HFFc6 (cell line): ENCODE data around the gene RASSF4. TPM values are rescaled to one million over a fixed set of nuclear protein-coding genes. Genes with fewer than 3 reads are reported as not detected.

Experiments
- DNase-seq: peaks from one replicate; pipeline ENCODE4 v3.0.0-alpha.2; 2018
- H3K27ac Mint-ChIP-seq: 2 replicates; pipeline ENCODE4 v1.8.0; 2020; ENCODE audit warnings: mild to moderate bottlenecking, mixed read lengths
- H3K27me3 Mint-ChIP-seq: 2 replicates; pipeline ENCODE4 v1.8.0; 2021; ENCODE audit warnings: mild to moderate bottlenecking, moderate library complexity, mixed read lengths; ENCODE audit not compliant: insufficient read depth
- H3K36me3 Mint-ChIP-seq: 2 replicates; pipeline ENCODE4 v1.8.0; 2021; ENCODE audit warnings: low read depth, mixed read lengths
- H3K4me1 Mint-ChIP-seq: 2 replicates; pipeline ENCODE4 v1.8.0; 2020; ENCODE audit warnings: low read depth, mixed read lengths
- H3K4me3 Mint-ChIP-seq: 2 replicates; pipeline ENCODE4 v1.8.0; 2020; ENCODE audit warnings: mild to moderate bottlenecking, moderate library complexity, mixed read lengths
- H3K9me3 Mint-ChIP-seq: 2 replicates; pipeline ENCODE4 v1.8.0; 2020; ENCODE audit warnings: mild to moderate bottlenecking, mixed read lengths
- CTCF ChIP-seq: fragments of 200-600 bp; sonication (generic); IDR thresholded peaks from 2 replicates; pipeline ENCODE4 v1.5.0; 2021; ENCODE audit warnings: antibody characterized with exemption, mild to moderate bottlenecking
- total RNA-seq, 6 experiments: library from RNA; stranded (reverse); fragmentation: NEBNext Ultra II Directional; extraction: Animal tissue kit (Norgen Biotek cat#: 25700); gene quantifications; 2 replicates in 1 of 6; 3 replicates in 5 of 6; pipeline ENCODE4 v1.2.3, GENCODE V29; 2021

The RASSF4 gene
- total RNA-seq, 6 experiments from 2014 or later: 1.1 to 3.8 (median 2.9) TPM

- no peaks in the 10 kb centered on the region; the same call in 1 of the 2 replicates for H3K9me3 Mint-ChIP-seq
- peaks cover 22% of the 10 kb centered on the region for H3K4me1 Mint-ChIP-seq
- H3K4me3 Mint-ChIP-seq: no peak overlapping the region
- no peak for TF ChIP-seq CTCF
- DNase-seq: no peak
- no peak overlapping the region for H3K27ac Mint-ChIP-seq
- H3K36me3 Mint-ChIP-seq: peaks cover 5% of the 10 kb centered on the region; the same call in 1 of the 2 replicates
- H3K27me3 Mint-ChIP-seq: peaks cover 2% of the 10 kb centered on the region; the same call in 1 of the 2 replicates
Observed at GRCh38 chr10:44949915-44950314, 9.7 kb upstream of the RASSF4 start.

DNA sequence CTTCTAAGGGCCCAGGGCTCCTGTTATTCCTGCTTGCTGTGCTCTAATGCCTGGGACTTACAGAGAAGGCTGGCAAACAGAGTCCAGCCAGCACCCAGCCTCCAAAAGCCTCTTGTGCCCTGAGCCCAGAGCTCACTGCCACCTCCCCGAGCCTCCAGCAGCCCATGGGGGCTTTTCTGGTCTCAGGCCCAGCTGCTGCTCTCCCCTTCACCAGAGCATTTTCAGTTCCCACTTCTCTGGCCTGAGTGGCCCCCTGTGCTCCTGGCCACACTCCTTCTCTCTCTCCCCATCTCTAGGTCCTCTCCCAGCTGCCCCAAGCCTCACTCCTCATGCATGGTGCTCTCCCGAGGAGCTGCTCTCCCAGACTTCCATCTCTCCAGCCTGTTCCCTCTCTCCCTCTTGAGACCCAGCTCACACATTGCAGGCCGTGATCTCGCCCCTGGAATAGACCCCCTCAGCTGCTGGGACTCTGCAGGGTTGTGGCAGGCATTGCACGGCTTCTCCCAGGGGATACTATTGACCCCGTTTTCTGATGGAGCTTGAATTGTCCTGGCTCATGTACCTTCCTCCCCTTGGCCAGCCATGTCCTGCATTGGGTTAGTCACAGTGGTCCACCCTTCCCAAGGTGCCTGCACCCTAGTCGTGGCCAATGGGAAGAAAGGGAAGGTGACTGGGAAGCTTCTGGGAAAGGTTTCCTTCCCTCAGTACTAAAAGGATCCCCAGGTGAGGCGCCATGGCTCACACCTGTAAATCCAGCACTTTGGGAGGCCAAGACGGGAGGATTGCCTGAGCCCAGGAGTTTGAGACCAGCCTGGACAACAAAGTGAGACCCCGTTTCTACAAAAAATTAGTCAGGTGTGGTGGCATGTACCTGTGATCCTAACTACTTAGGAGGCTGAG is 9.0 kb upstream of the RASSF4 start:
- no peak overlapping the region for H3K4me3 Mint-ChIP-seq
- H3K27me3 Mint-ChIP-seq: no peaks in the 10 kb centered on the region; the same call in 1 of the 2 replicates
- H3K27ac Mint-ChIP-seq: no peak overlapping the region; the same call in 1 of the 2 replicates
- no peak for DNase-seq
- peaks cover 1% of the 10 kb centered on the region; the same call in 1 of the 2 replicates for H3K36me3 Mint-ChIP-seq
- peaks cover 22% of the 10 kb centered on the region for H3K4me1 Mint-ChIP-seq
- no peak for TF ChIP-seq CTCF
- no peaks in the 10 kb centered on the region; the same call in 1 of the 2 replicates for H3K9me3 Mint-ChIP-seq

DNA sequence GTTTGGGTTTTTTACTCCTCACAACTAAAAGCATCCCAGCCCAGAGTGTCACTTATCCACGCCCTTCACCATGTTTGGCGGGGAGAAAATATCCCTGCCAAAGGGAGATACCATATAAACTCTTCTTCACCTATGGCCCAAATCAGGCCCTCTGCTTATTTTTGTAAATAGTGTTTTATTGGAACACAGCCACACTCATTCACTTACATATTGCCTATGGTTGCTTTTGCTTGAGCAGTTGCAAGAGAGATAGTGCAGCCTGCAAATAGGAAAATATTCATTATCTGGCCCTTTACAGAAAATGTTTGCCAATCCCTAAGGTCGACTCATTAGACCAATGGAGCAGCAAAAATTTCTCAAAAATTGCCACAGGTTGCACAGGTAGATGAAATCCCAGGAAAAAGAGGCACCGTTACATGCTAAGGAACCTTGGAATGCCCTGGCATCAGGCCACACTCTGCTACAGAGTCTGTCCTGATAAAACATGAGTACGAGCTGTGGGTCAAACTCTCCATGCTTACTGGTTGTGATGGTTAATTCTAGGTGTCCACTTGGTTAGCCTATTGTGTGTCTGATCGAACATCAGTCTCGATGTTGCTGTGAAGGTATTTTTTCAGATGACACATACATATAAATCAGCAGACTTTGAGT is 7.9 kb upstream of the RASSF4 start:
- H3K4me1 Mint-ChIP-seq: peaks cover 13% of the 10 kb centered on the region
- no peak for DNase-seq
- no peaks in the 10 kb centered on the region for H3K9me3 Mint-ChIP-seq

GRCh38 chr10:44952779-44953231 is 6.8 kb upstream of the RASSF4 start:
- no peaks in the 10 kb centered on the region for H3K27me3 Mint-ChIP-seq
- no peak overlapping the region for H3K4me3 Mint-ChIP-seq
- no peak for DNase-seq
- no peak for TF ChIP-seq CTCF
- no peaks in the 10 kb centered on the region for H3K9me3 Mint-ChIP-seq
- no peak overlapping the region; the same call in 1 of the 2 replicates for H3K27ac Mint-ChIP-seq
- peaks cover 13% of the 10 kb centered on the region for H3K4me1 Mint-ChIP-seq
- peaks cover 15% of the 10 kb centered on the region for H3K36me3 Mint-ChIP-seq

More for the DNA sequence above, 7.9 kb upstream of the RASSF4 start:
- H3K4me3 Mint-ChIP-seq: no peak overlapping the region
- no peaks in the 10 kb centered on the region; the same call in 1 of the 2 replicates for H3K27me3 Mint-ChIP-seq
- H3K36me3 Mint-ChIP-seq: peaks cover 11% of the 10 kb centered on the region
- no peak overlapping the region for H3K27ac Mint-ChIP-seq
- no peak for TF ChIP-seq CTCF

DNA sequence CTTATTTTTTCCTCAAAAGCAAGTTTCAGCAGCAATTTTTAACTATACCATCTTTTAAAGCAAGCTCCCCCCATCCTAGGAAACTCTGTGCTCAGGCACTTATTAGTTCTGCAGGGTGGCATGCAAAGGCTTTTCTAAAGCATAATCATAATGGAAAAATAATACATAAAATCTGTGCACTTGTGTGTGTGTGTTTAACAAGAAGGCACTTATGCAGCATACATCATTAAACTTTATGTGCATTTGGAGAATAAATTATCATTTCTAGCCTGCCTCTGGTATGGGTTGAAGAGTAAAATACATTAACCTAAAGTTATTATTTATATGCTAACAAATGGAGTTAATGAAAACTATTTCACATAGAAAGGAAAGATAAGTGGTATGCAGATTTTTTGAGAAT is 5.6 kb upstream of the RASSF4 start:
- no peak overlapping the region for H3K4me3 Mint-ChIP-seq
- peaks cover 15% of the 10 kb centered on the region for H3K36me3 Mint-ChIP-seq
- H3K27me3 Mint-ChIP-seq: no peaks in the 10 kb centered on the region
- H3K9me3 Mint-ChIP-seq: no peaks in the 10 kb centered on the region
- H3K4me1 Mint-ChIP-seq: peaks cover 26% of the 10 kb centered on the region
- no peak overlapping the region for H3K27ac Mint-ChIP-seq
- no peak for DNase-seq
- no peak for TF ChIP-seq CTCF
